CD4-positive, alpha-beta T cell treated with Interleukin-15 for 4 hours (primary cell): ENCODE data around the gene F8A2.
A peak's percentile ranks its signal among the peaks of the same experiment; 100 is the strongest.
"Not testable (repeated sequence)": the region's sequence is repeated elsewhere in the genome, so short reads cannot be mapped to it uniquely, and the experiment has no call there.

Source experiments
- DNase-seq: peaks from one replicate; pipeline ENCODE4 v3.0.0-alpha.2; 2020; ENCODE audit warnings: low spot score

The F8A2 gene

DNA sequence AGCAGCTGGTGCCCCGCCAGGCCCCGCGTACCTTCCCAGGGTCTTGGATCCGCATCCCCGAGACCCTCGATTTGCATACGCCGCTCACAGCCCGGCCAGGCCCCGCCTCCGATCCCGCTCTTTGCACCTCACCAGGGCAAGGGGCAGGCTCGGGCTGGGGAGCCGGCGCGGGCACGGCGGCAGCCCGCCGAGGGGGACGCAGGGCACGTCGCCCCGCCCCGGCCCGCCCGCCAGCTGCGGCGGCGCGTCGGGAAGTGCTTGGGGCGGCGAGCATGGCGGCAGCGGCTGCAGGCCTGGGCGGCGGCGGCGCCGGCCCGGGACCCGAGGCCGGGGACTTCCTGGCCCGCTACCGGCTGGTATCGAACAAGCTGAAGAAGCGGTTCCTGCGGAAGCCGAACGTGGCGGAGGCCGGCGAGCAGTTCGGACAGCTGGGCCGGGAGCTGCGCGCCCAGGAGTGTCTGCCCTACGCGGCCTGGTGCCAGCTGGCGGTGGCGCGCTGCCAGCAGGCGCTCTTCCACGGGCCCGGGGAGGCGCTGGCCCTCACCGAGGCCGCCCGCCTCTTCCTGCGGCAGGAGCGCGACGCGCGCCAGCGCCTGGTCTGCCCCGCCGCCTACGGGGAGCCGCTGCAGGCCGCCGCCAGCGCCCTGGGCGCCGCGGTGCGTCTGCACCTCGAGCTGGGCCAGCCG lies at the start of gene F8A2:
TSS of gene F8A2 (plus strand) at position 253 of the 686 bp plus-strand sequence. CDS start at position 273, 20 bp downstream.
- DNase-seq, result not testable (repeated sequence)

DNA sequence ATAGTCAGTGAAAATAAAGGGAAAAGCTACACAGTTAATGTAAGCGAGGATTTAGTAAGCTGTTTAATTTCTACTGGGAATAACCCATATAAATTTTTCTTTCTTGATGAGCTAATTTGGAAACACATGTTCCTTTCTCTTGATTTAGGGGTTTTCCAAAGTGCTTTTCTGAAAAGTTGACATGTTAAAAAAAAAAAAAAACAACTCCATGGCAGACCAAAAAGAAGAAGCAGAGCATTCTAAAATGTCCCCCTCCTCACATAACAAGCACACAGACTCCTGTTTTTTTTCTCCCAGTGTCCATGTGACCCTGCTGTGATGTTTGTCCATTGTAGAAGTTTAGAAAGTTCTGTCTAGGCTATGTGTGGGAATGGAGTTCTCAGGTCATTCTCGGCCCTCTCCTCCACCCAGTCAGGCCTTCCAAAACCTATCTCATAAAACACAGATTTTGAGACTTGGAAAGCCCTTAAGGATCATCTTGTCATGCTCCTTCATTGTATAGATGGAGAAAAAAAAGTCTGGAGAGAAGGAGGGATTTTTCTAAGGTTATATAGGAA lies 48.3 kb upstream of the F8A2 start:
- DNase-seq, result no peak

DNA sequence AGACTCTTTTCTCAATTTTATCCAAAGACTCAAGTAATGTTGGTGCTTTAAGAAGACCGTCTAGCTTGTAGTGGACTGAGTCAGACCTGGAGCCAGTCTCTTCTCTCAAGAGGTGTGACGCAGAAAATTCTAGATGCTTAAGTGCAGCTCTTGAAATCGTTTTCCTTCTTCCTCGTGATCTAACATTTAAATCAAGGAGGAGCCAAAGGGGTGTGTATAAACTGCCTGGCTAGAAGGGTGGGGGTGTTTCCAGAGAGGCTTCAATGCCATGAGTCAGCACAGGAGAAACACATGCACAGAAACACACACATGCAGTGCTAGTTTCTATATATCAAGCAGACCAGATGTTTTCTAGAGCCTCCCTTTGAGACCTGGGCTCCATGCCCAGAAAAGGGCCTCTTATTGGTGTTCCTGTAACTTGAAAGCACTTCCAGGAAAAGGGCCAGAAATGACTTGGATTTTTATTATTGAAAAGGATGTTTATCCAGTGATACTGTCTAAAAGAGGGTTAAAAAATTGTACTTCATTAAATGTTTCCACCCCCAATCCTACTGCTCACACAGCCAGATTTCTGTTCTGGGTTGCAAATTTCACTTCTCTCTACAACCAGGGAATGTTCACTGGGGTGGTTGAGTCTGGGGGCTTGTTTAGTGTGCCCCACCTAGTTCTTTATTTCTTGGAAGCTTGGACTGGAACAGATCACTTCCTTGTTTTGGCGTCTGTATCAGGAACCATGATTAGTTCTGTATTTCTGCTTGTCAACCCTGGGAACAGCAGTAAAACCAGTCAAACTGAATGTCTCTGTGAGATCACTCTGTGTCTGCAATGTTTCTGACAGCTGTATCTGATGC lies 47.2 kb upstream of the F8A2 start, which contains the start of gene CLIC2:
TSS of gene CLIC2 (minus strand) at position 129 of the 851 bp plus-strand sequence. CDS start 187 bp downstream, outside the sequence.
- DNase-seq, result no peak

DNA sequence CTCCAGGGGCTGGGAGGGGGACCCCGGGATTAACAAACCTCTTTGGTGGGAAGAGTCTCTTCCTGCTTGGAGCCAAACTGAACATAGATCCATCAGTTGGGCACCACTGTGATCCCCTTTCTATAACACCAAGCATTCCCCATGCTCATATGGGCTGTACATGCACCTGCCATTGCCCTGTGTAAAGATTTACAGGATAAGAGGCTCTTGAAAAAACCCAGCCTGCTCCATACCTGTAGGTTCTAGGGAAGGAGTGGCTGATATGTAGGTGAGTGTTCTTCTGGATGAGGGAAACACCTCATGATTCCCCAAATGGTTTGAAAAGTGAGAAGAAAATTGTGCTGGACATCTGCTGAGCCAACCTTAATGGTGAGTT lies 46.6 kb upstream of the F8A2 start:
- not testable (repeated sequence) for DNase-seq

DNA sequence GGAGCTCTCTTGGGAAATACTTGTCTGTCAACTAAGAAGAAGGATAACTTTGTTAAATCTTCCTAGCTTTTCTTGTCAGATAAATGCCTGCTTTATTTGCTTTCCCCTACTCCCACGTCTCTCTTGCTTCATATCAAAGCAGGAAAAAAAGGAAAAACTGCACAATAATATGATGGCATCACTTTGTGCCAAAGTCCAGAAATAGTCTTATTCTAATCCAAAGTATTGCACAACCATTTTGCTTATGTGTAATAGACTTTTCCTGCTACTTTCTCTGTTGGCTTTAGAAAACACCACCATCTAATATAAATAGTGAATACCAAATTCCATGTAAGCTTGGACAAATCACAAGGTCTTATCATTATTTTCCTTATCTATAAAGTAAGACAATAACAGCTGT lies 36.2 kb upstream of the F8A2 start:
- not testable (repeated sequence) for DNase-seq

DNA sequence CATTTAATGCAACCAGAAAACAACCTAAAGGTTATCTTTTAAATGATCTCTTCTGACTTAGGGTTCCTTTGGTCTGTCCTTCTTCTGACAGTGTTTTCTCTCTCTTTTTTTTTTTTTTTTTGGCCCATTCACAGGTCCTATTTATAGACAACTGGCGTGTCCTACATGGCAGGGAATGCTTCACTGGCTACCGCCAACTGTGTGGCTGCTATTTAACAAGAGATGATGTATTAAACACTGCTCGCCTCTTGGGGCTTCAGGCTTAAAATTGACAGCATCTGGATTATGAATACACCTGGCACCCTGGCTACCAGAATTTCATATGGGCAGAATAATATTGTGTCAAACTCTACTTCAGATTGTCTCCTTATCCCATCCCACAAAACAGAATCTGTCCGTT lies 32.4 kb upstream of the F8A2 start:
- DNase-seq, result not testable (repeated sequence)

DNA sequence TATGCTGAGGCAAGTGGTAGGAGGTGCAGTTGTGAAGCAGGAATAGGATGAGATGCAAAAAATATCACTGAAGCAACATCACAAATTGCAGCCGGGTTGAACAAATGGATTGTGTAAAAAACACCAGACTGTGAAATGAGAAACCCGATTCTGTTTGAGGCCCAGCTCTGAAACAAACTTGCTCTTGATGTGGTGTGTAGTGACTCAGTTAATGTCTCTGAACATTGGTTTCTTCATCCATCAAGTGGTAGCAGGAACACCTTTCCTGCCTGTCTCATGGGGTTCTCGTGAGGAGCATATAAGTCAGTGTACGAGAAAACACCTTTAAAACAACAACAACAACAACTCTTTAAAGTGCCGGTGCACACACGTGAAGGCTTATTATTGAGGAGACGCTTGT lies 18.2 kb upstream of the F8A2 start:
- DNase-seq, result not testable (repeated sequence)

DNA sequence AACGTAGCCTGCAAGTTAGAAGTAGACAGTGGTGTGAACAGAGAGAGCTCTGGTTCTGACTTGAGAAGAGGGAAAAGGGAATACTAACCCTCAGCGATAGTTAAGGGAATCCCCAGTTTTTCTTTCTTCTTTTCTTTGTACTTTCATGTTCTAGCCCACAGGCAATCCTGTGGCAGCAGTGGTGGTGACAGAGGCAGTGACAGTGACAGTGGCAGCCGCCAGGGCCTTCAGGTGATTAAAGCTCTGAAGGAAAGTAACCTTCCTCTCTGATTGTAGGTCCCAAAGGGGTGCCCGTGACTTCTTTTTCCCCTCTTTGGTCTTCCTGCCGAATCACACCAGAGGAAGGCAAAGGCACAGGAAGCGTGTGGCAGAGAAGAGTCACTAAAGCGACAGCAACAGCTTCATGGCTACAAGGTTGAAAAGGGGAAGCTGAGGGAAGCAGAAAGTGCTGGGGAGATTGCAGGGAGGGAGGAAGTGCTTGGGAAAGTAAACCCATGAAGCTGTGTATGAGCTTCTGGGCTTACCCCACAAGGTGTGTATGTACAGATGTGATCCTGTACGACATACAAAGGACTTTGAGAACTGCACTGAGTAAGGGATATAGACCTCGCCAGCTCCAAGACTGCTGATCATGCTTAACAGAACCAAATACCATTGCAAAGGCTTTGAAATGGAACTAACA lies 8.0 kb upstream of the F8A2 start:
- not testable (repeated sequence) for DNase-seq

DNA sequence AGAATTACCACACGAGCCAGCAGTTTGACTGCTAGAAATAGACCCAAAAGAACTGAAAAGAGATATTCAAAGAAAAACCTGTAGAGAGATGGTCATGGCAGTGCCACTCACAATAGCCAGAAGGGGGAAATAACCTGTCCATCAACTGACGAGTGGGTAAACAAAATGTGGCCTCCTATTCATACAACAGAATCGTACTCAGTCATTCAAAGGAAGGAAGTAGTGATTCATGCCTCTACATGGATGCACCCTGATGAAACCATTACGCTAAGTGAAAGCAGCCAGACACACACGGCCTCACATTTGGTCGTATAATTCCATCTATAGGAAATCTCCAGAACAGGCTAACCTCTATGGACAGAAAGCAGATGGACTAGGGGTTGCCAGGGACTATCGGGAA lies 2.1 kb upstream of the F8A2 start:
- DNase-seq, result not testable (repeated sequence)

DNA sequence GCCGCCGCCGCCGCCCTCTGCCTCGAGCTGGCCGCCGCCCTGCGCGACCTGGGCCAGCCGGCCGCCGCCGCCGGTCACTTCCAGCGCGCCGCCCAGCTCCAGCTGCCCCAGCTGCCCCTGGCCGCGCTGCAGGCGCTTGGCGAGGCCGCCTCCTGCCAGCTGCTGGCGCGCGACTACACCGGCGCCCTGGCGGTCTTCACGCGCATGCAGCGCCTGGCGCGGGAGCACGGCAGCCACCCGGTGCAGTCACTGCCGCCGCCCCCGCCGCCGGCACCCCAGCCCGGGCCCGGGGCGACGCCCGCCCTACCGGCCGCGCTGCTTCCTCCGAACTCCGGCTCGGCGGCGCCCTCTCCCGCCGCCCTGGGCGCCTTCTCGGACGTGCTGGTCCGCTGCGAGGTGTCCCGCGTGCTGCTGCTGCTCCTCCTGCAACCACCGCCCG lies 653 bp downstream of the F8A2 start:
- DNase-seq, result not testable (repeated sequence)

DNA sequence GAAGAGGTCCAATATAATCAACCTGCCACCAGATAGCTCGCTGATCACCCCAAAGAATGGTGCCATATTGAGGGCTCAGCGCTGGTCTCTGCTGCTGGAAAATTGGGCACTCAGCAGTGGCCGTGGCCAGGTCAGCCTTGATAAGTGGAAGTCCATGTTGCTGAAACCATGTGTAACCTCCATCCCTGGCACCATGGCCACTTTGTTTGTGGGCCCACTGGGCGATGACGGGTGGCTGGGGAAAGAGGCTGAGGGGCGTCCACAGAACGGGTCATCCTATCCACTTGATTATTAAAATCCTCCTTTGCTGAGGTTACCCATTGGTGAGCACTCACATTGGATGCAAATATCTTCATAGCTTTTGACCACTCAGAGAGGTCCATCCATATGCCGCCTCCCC lies 7.7 kb downstream of the F8A2 start:
- DNase-seq, result no peak

DNA sequence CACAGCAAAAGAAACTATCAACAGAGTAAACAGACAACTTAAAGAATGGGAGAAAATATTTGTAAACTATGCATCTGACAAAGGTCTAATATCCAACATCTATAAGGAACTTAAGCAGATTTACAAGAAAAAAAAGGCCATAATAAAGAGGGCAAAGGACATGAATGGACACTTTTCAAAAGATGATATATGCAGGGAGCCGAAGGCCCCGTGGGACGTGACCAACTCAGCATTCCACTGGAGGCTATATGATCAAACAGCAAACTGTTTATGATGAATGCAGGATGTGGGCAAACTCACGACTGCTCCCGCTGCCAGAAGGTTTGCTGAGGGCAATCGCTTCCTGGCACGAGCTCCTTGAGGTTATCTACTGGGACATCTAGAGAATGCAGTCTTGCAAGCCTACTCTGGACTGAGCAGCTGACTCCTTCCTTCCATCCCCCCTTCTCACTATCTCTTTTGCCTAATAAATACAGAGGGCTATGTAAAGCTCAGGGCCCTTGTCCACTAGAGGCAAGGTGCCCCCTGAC lies 12.9 kb downstream of the F8A2 start:
- peak; percentile 0 for DNase-seq

DNA sequence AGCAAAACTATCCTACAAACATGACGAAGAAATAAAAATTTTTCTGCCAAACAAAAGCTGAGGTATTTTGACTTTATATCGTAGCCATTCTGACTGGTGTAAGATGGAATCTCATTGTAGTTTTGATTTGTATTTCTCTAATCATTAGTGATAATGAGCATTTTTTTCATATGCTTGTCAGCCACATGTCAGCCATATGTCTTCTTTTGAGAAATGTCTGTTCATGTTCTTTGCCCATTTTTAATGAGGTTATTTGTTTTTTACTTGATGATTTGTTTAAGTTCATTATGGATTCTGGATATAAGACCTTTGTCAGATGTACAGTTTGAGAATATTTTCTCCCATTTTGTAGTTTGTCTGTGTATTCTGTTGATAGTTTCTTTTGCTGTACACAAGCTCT lies 24.5 kb downstream of the F8A2 start:
- DNase-seq, result no peak

DNA sequence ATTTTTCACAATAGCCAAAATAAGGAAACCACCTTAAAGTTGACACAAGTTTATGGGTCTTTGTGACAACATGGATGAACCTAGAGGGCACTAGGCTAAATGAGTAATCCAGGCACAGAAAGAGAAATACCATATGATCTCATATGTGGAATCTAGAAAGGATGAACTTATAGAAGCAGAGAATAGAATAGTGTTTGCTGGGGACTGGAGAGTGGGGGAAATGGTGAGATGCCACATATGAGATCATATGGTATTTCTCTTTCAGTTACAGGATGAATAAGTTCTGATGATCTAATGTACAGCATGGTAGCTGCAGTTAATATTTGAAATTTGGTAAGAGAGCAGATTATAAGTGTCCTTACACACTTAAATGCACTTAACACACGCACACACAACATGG lies 35.9 kb downstream of the F8A2 start:
- DNase-seq, result no peak
